T1000 (cell line): ENCODE data around the gene AGBL5.
"Not testable (repeated sequence)": the region's sequence is repeated elsewhere in the genome, so short reads cannot be mapped to it uniquely, and the experiment has no call there.

ENCODE experiments used
- DNase-seq: peaks from one replicate; lab custom pipeline; 2025; ENCODE audit warnings: mixed read lengths; lab: John Stamatoyannopoulos, UW

Gene AGBL5

DNA sequence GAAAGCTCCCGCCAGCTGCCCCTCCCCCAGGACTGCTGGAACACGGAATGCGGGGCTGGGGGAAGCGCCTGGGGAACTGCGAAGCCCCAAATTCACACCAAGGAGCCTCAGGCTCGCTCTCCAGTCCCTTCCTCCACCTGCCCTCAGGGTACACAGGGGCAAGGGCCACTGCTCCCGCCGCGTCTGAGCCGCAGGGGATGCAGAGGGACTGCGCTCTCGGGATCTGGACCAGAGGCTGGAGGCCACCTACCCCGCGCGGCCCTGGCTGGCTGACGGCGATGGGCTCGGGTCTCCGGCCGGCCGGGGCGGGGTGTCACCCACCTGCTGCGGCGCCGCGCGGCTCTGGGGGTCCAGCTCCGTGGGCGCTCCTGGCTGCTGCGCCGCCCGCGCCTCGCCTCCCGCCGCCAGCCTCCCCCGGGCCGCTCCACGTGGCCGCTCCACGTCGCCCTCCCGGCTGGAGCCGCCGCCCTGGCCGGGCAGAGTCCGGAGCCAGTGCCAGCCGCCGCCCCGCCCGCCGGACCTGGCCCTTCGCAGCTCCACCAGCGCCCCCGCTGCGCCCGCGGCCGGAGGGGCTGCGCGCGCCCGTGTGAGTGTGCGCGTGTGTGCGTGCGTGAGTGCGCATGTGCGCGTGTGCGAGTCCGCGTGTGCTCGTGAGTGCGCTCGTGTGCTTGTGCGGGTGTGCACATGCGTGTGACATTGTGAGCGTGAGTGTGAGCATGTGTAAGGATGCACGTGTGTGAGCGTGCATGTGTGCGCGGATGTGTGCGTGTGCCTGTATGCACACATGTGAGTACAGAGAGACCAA, 67.3 kb downstream of the AGBL5 start, which contains the start of gene CGREF1:
Gene CGREF1 (minus strand): TSS at position 604 of the 805 bp plus-strand sequence. CDS start 14,762 bp downstream, outside the sequence.
- DNase-seq: no peak

DNA sequence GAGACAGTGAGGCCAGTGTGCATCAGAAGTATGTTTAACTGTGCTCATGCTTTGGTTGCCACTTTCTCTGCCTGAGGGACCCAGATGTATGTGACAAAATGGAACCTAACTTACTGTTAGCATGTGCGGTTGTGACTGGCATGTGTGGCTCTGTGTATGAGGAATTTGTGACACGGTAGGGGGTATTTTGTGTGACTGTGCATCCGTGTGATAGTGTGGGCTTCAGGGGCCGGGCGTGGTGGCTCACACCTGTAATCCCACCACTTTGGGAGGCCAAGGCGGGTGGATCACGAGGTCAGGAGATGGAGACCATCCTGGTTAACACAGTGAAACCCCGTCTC, 67.8 kb downstream of the AGBL5 start:
- DNase-seq: not testable (repeated sequence)
